Stomach (tissue), 4 donors: ENCODE measurements around the gene FBXO44.

Experiments
- EP300 ChIP-seq: sonication (generic); formaldehyde crosslinking; IDR thresholded peaks from one replicate; pipeline ENCODE4 v1.6.1; 2017; ENCODE audit warnings: antibody characterized with exemption
- POLR2A ChIP-seq, 4 donors: fragments of 450-650 bp; IDR thresholded peaks; one replicate each; pipeline ENCODE4 v1.6.1; 2016; ENCODE audit warnings: antibody characterized with exemption in 4 of 4, control low read depth in 2 of 4, mild to moderate bottlenecking in 1 of 4, moderate library complexity in 1 of 4
- TF ChIP-seq, protein P1 (sequence below), 7 experiments: fragments of 450-650 bp in 4 of 7; fragments of 200-600 bp in 3 of 7; sonication (generic) in 3 of 7; IDR thresholded peaks; one replicate each; pipeline ENCODE4 v1.5.1; 2016 to 2019; ENCODE audit warnings: antibody characterized with exemption in 7 of 7, control low read depth in 2 of 7, mild to moderate bottlenecking in 1 of 7

DNA sequence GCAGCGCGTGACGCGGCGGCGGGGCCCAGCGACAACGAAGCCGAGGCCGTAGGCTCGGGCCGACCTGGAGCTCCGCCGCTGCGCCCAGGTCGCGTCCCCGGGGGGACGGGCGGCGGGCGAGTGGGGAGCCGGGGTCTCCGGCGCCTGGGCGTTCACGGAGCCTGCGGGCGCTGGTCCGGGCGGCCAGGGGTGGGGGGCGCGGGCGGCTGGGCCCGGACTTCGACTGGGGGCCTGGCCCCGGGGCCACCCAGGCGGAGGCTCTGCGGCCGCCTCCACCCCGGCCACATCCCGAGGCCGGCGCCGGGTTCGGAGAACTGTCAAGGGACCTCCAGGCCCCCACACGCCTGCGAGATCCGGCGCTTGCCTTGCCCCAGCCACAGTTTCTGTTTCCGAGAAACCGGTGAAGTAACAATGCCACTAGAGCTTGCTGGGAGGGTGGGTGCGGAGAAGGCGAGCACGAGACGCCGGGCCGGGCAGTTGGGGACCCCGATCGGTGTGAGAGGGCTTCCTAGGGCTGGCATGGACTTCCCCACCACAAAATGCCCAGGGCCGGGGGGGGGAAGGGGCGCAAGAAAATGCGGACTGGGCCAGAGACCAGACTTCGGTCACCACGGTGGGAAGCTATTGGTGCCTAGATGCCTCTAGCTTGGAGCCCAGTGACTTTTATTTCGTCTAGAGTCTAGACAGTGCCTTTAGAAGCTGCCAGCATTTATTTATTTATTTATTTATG is 9.8 kb downstream of the FBXO44 start:
- TF ChIP-seq, protein P1, sequence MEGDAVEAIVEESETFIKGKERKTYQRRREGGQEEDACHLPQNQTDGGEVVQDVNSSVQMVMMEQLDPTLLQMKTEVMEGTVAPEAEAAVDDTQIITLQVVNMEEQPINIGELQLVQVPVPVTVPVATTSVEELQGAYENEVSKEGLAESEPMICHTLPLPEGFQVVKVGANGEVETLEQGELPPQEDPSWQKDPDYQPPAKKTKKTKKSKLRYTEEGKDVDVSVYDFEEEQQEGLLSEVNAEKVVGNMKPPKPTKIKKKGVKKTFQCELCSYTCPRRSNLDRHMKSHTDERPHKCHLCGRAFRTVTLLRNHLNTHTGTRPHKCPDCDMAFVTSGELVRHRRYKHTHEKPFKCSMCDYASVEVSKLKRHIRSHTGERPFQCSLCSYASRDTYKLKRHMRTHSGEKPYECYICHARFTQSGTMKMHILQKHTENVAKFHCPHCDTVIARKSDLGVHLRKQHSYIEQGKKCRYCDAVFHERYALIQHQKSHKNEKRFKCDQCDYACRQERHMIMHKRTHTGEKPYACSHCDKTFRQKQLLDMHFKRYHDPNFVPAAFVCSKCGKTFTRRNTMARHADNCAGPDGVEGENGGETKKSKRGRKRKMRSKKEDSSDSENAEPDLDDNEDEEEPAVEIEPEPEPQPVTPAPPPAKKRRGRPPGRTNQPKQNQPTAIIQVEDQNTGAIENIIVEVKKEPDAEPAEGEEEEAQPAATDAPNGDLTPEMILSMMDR (IDR thresholded peaks at IDR 0.05), result no peak
- TF ChIP-seq EP300 (no peak), POLR2A (IDR thresholded peaks at IDR 0.05) (no peak)
